GM12864 (cell line): Measurements from ENCODE around the gene KPNA4.
"Not testable (repeated sequence)": the region's sequence is repeated elsewhere in the genome, so short reads cannot be mapped to it uniquely, and the experiment has no call there.

ENCODE experiments used
- DNase-seq: peaks from one replicate; pipeline ENCODE4 v3.0.0-alpha.2; 2011; ENCODE audit warnings: low read depth
- H3K4me3 ChIP-seq: 2 replicates; pipeline ENCODE4 v1.5.1; 2011; ENCODE audit warnings: mild to moderate bottlenecking, low read depth, low read length, control low read depth
- TF ChIP-seq, protein P1 (sequence below): IDR thresholded peaks from 2 replicates; pipeline ENCODE4 v1.5.1; 2011; ENCODE audit warnings: low read depth, mild to moderate bottlenecking, moderate library complexity, low read length, control low read depth, inconsistent platforms; ENCODE audit errors: missing control alignments

KPNA4 gene

DNA sequence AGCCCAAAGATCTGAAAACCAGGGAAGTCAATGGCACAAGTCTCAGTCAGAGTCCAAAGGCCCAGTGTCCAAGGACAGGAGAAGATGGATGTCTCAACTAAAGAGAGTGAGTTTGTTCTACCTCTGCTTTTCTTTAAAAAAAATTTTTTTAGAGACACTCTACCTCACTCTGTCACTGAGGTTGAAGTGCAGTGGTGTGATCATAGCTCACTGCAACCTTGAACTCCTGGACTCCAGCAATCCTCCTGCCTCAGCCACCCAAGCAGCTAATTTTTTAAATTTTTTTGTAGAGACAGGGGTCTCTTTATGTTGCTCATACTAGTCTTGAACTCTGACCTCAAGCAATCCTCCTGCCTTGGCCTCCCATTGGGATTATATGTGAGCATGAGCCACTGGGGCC, 39.9 kb upstream of the KPNA4 start:
- H3K4me3 ChIP-seq: no peak overlapping the region
- TF ChIP-seq, protein P1, sequence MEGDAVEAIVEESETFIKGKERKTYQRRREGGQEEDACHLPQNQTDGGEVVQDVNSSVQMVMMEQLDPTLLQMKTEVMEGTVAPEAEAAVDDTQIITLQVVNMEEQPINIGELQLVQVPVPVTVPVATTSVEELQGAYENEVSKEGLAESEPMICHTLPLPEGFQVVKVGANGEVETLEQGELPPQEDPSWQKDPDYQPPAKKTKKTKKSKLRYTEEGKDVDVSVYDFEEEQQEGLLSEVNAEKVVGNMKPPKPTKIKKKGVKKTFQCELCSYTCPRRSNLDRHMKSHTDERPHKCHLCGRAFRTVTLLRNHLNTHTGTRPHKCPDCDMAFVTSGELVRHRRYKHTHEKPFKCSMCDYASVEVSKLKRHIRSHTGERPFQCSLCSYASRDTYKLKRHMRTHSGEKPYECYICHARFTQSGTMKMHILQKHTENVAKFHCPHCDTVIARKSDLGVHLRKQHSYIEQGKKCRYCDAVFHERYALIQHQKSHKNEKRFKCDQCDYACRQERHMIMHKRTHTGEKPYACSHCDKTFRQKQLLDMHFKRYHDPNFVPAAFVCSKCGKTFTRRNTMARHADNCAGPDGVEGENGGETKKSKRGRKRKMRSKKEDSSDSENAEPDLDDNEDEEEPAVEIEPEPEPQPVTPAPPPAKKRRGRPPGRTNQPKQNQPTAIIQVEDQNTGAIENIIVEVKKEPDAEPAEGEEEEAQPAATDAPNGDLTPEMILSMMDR: no peak
- DNase-seq: no peak

DNA sequence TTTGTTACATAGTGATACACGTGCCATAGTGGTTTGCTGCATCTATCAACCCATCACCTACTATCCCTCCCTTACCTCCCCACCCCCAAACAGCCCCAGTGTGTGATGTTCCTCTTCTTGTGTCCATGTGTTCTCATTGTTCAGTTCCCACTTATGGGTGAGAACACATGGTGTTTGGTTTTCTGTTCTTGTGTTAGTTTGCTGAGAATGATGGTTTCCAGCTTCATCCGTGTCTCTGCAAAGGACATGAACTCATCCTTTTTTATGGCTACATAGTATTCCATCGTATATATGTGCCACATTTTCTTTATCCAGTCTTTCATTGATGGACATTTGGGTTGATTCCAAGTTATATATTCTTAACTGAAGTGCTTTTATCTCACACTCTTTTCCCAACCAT, 38.5 kb upstream of the KPNA4 start:
- DNase-seq: not testable (repeated sequence)

DNA sequence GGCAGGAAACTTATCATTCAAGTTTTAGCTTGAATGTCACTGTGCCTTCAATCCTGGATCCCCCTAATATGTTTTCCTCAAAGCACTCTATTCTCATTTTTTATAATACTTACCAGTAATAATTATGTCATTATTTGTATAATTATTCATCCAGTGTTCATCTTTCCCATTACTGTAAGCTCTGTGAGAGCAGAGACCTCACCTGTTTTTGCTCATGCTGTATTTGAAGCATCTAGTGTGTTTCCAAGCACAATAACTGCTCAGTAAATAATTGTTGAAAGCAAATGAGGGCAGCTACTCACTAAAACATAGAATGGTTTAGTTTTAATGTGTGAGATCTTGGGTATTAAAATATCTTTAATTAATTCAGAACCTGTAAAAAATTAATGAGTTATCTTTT, 36.9 kb upstream of the KPNA4 start:
- H3K4me3 ChIP-seq: no peak overlapping the region
- TF ChIP-seq, protein P1: no peak
- DNase-seq: no peak

More for the DNA sequence above, 38.5 kb upstream of the KPNA4 start:
- not testable (repeated sequence) for H3K4me3 ChIP-seq

DNA sequence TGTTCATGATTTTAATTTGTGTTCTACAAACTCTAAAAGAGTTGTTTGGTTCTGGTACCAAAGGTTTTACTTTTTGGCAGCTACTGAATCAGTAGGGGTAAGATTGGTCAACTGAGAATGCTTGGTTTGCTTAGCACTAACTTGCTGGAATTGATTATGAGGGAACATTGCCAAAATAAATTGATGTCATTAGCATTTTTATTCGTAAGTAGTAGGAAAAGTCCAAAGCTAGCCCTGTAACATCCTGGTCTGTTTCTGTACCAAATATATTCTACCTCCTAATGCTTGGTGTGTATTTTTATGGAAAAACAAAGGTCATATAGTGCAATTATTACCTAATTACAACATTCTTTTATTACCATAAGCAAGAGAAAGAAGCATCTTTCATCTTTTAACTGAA, 35.9 kb upstream of the KPNA4 start:
- no peak overlapping the region for H3K4me3 ChIP-seq
- DNase-seq: no peak
- TF ChIP-seq, protein P1: no peak

GRCh38 chr3:160598865-160599264, 33.5 kb upstream of the KPNA4 start:
- TF ChIP-seq, protein P1: no peak
- no peak for DNase-seq
- no peak overlapping the region for H3K4me3 ChIP-seq

- H3K4me3 ChIP-seq: no peak overlapping the region
- TF ChIP-seq, protein P1: no peak
- DNase-seq: no peak
These were observed 22.7 kb upstream of the KPNA4 start for GRCh38 chr3:160588023-160588422.

DNA sequence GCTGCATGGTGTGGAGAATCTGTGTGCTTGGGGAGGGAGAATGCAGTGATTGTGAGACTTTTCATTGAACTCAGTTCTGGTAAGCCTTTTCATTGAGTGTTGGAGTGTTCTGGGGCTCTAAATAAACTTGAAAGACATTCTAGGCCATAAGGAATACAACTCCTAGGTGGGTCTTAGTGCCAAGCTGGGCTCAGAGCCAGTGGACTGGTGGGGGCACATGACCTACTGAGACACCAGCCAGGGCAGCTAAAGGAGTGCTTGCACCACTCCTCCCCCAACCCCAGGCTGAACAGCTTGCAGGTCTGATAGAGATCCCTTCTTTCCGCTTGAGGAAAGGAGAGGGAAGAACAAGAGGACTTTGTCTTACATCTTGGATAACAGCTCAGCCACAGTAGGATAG, 21.7 kb upstream of the KPNA4 start:
- DNase-seq: no peak
- H3K4me3 ChIP-seq: no peak overlapping the region
- TF ChIP-seq, protein P1: no peak

GRCh38 chr3:160586679-160587078, 21.3 kb upstream of the KPNA4 start:
- no peak for DNase-seq
- TF ChIP-seq, protein P1: no peak
- no peak overlapping the region for H3K4me3 ChIP-seq
